Measurements from ENCODE around the gene GPX4. TPM values are rescaled to one million over a fixed set of nuclear protein-coding genes. Genes with fewer than 3 reads are reported as not detected.

GPX4 gene
- total RNA-seq, 1 donor from 2014 or later, result 289 TPM

DNA sequence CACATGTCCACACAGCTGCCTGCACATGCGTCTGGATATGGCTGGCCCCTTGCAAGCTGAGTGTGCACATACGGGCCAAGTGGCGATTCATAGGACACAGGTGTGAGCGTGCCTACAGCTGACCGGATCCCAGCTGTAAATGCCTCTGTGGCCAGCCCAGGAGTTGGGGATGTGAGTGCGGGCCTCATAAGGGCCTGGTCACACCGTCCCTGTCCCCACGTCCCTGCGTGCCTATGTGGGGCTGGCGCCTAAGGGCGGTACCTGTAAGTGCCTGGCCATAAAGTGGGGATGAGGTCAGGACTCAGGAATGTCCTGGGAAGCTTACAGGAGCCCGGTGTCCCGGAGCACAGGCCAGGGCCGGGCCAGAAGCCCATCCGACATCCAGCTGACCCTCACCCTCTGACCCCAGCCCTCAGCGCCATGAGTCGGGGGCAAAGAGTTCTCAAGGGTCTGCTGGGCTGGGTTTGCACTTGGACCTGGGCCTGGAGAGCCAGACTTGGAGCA lies 38.1 kb upstream of the GPX4 start:
- Histone ChIP-seq H3K4me3 (no peak overlapping the region), H3K27me3 (peaks cover 74% of the 10 kb centered on the region), H3K4me1 (peaks cover 12% of the 10 kb centered on the region), H3F3A (ENCODE audit: low read depth) (peaks cover 26% of the 10 kb centered on the region), H3K36me3 (no peaks in the 10 kb centered on the region), H4K20me1 (ENCODE audit: low read depth) (peaks cover 16% of the 10 kb centered on the region), H3K9ac (no peak overlapping the region), H3K79me2 (ENCODE audit: low read depth) (no peaks in the 10 kb centered on the region), H3K4me2 (no peak overlapping the region), H2AFZ (replicated peaks) (no peak overlapping the region), H3K9me3 (ENCODE audit: low read depth) (no peaks in the 10 kb centered on the region), H3K27ac (no peak overlapping the region)
- Mint-ChIP-seq H3K4me3 (no peak overlapping the region), H3K36me3 (no peaks in the 10 kb centered on the region), H3K27ac (no peak overlapping the region), H3K9me3 (no peaks in the 10 kb centered on the region), H3K4me1 (peaks cover 9% of the 10 kb centered on the region), H3K27me3 (ENCODE audit: insufficient read depth, low read depth) (peaks cover 32% of the 10 kb centered on the region)
- no peak for DNase-seq (ENCODE audit: low spot score)
- TF ChIP-seq EZH2phosphoT487 (IDR thresholded peaks at IDR 0.05), result no peak
- no peak for TF ChIP-seq EZH2 (IDR thresholded peaks at IDR 0.05)
- TF ChIP-seq, protein P1, sequence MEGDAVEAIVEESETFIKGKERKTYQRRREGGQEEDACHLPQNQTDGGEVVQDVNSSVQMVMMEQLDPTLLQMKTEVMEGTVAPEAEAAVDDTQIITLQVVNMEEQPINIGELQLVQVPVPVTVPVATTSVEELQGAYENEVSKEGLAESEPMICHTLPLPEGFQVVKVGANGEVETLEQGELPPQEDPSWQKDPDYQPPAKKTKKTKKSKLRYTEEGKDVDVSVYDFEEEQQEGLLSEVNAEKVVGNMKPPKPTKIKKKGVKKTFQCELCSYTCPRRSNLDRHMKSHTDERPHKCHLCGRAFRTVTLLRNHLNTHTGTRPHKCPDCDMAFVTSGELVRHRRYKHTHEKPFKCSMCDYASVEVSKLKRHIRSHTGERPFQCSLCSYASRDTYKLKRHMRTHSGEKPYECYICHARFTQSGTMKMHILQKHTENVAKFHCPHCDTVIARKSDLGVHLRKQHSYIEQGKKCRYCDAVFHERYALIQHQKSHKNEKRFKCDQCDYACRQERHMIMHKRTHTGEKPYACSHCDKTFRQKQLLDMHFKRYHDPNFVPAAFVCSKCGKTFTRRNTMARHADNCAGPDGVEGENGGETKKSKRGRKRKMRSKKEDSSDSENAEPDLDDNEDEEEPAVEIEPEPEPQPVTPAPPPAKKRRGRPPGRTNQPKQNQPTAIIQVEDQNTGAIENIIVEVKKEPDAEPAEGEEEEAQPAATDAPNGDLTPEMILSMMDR (IDR thresholded peaks at IDR 0.05), result no peak

DNA sequence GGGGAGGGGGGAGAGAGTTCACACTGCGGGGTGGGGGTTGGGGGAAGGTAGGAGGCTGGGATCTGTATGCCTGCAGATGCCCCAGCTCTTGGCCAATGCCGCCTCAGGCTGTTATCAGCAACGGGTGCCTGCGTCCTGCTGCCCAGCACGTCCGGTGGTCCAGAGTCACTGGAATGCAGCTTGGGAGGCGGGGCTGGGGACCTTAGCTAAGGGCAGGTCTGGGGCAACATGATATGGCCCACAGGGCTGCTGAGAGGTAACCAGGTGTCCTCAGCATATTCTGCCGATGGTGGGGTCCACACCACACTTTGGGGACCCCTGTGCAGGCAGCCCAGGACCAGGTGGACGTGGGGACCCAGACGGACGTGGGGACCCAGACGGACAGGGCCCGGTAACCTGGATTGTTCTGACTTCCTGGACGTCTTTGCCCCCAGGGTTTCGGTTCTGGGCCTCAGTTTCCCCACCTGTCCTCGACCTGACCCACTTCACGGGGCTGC lies 37.5 kb upstream of the GPX4 start:
- H3K4me3 Mint-ChIP-seq, result no peak overlapping the region
- TF ChIP-seq EZH2 (IDR thresholded peaks at IDR 0.05) (no peak), EZH2phosphoT487 (IDR thresholded peaks at IDR 0.05) (no peak)
- TF ChIP-seq, protein P1 (IDR thresholded peaks at IDR 0.05), result no peak
- Histone ChIP-seq H4K20me1 (ENCODE audit: low read depth) (peaks cover 16% of the 10 kb centered on the region), H3K79me2 (ENCODE audit: low read depth) (no peaks in the 10 kb centered on the region), H3K9ac (no peak overlapping the region), H3K36me3 (no peaks in the 10 kb centered on the region), H3K4me3 (peak overlapping the region; percentile 48), H3K9me3 (ENCODE audit: low read depth) (no peaks in the 10 kb centered on the region), H2AFZ (replicated peaks) (no peak overlapping the region), H3K4me2 (peak overlapping the region; percentile 89), H3F3A (ENCODE audit: low read depth) (peaks cover 31% of the 10 kb centered on the region), H3K27ac (no peak overlapping the region), H3K4me1 (peaks cover 12% of the 10 kb centered on the region), H3K27me3 (peaks cover 80% of the 10 kb centered on the region)
- H3K36me3 Mint-ChIP-seq, result no peaks in the 10 kb centered on the region
- H3K9me3 Mint-ChIP-seq, result no peaks in the 10 kb centered on the region
- DNase-seq (ENCODE audit: low spot score), result peak; percentile 44
- H3K27me3 Mint-ChIP-seq (ENCODE audit: insufficient read depth, low read depth), result peaks cover 34% of the 10 kb centered on the region
- H3K27ac Mint-ChIP-seq, result no peak overlapping the region
- peaks cover 9% of the 10 kb centered on the region for H3K4me1 Mint-ChIP-seq

DNA sequence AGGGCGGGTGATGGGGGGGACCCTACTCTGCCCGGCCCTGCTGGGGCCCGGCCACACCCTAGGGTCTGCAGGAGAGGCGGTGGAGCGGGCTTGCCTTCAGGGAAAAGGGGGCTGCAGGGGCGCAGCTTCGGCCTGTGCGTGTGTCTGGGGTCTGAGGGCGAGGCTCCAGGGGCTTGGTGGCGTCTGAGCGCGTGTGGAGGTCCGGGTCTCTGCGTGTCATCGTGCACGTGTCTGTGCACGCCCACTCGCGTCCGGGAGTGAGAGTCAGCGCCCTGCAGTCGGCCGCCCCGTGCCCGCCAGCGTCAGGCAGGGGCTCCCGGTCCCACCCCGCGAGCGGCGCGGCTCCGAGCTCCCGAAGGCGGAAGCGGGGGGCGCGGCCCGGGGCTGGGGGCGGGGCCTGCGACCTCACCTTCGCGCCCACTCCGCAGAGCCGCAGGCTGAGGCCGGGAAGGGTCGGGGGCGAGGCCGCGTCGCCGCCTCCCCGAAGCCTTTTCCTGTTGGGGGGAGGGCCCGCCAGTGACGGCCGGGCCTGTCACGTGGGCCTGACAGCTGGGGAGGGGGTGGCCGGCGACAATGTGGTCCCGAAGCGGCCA lies 37.0 kb upstream of the GPX4 start, which contains the start of gene ARHGAP45:
Gene ARHGAP45 (plus strand): TSS at position 420 of the 593 bp plus-strand sequence. CDS start 239 bp downstream, outside the sequence.
- H3F3A ChIP-seq (ENCODE audit: low read depth), result peaks cover 37% of the 10 kb centered on the region
- peaks cover 12% of the 10 kb centered on the region for H3K4me1 ChIP-seq
- Mint-ChIP-seq H3K36me3 (no peaks in the 10 kb centered on the region), H3K4me1 (peaks cover 12% of the 10 kb centered on the region), H3K27me3 (ENCODE audit: insufficient read depth, low read depth) (peaks cover 37% of the 10 kb centered on the region), H3K4me3 (peak within 1 kb of the TSS; percentile 75), H3K9me3 (peaks cover 2% of the 10 kb centered on the region), H3K27ac (no peak within 1 kb of the TSS)
- no peaks in the 10 kb centered on the region for H3K9me3 ChIP-seq (ENCODE audit: low read depth)
- peak within 1 kb of the TSS; percentile 48 for H3K4me3 ChIP-seq
- H4K20me1 ChIP-seq (ENCODE audit: low read depth), result peaks cover 21% of the 10 kb centered on the region
- H3K27me3 ChIP-seq, result peaks cover 86% of the 10 kb centered on the region
- no peak within 1 kb of the TSS for H3K27ac ChIP-seq
- H3K79me2 ChIP-seq (ENCODE audit: low read depth), result no peaks in the 10 kb centered on the region
- H3K36me3 ChIP-seq, result no peaks in the 10 kb centered on the region
- H2AFZ ChIP-seq (replicated peaks), result no peak within 1 kb of the TSS
- TF ChIP-seq EZH2 (IDR thresholded peaks at IDR 0.05), result no peak
- TF ChIP-seq, protein P1 (IDR thresholded peaks at IDR 0.05), result no peak
- no peak for TF ChIP-seq EZH2phosphoT487 (IDR thresholded peaks at IDR 0.05)
- H3K9ac ChIP-seq, result no peak within 1 kb of the TSS
- H3K4me2 ChIP-seq, result peak within 1 kb of the TSS; percentile 89
- peak; percentile 52 for DNase-seq (ENCODE audit: low spot score)

Data from neural progenitor cell (in vitro differentiated cells).